Omental fat pad (tissue), 4 donors: ENCODE measurements around the gene INVS. TPM values are rescaled to one million over a fixed set of nuclear protein-coding genes. Genes with fewer than 3 reads are reported as not detected.
"Not testable (repeated sequence)": the region's sequence is repeated elsewhere in the genome, so short reads cannot be mapped to it uniquely, and the experiment has no call there.

Experiments
- ATAC-seq: fragments of 150-250 bp; one replicate; pipeline ENCODE4 v1.9.1; 2016; ENCODE audit warnings: mild to moderate bottlenecking, moderate library complexity; ENCODE audit not compliant: low FRiP score
- DNase-seq: peaks from one replicate; pipeline ENCODE4 v3.0.0-alpha.2; 2019; ENCODE audit warnings: low spot score
- CTCF ChIP-seq, 3 donors: fragments of 450-650 bp; IDR thresholded peaks; one replicate each; pipeline ENCODE4 v1.5.1; 2016 to 2017; ENCODE audit warnings: antibody characterized with exemption in 3 of 3, mild to moderate bottlenecking in 3 of 3, moderate library complexity in 2 of 3
- total RNA-seq, 4 donors: library from RNA; depleted of rRNA; stranded (reverse); fragments of >200 nt; gene quantifications; one replicate each; pipeline ENCODE4 v1.1.0, GENCODE V29; 2016

Gene INVS
- total RNA-seq, 4 donors from 2014 or later: 22.1 to 44.5 (median 26.3) TPM

GRCh38 chr9:100317706-100318105, 218.7 kb downstream of the INVS start:
- no peak for TF ChIP-seq CTCF (IDR thresholded peaks at IDR 0.05)
- no peak for ATAC-seq
- no peak for DNase-seq

- no peak for DNase-seq
- ATAC-seq: peak; percentile 19
- no peak for TF ChIP-seq CTCF (IDR thresholded peaks at IDR 0.05)
Observed at GRCh38 chr9:100322954-100323536, 224.0 kb downstream of the INVS start.

GRCh38 chr9:100324594-100325200, 225.7 kb downstream of the INVS start:
- TF ChIP-seq CTCF (IDR thresholded peaks at IDR 0.05): no peak
- no peak for DNase-seq

GRCh38 chr9:100338736-100339135, 239.7 kb downstream of the INVS start:
- DNase-seq, ATAC-seq: not testable (repeated sequence)

More at GRCh38 chr9:100324594-100325200, 225.7 kb downstream of the INVS start:
- no peak for ATAC-seq

GRCh38 chr9:100340224-100340623, 241.2 kb downstream of the INVS start:
- ATAC-seq (no peak), DNase-seq (no peak)
- TF ChIP-seq CTCF (IDR thresholded peaks at IDR 0.05): no peak

GRCh38 chr9:100341889-100342288, 242.8 kb downstream of the INVS start:
- no peak for TF ChIP-seq CTCF (IDR thresholded peaks at IDR 0.05)
- ATAC-seq (no peak), DNase-seq (no peak)

GRCh38 chr9:100346836-100347235, 247.8 kb downstream of the INVS start:
- DNase-seq (no peak), ATAC-seq (peak; percentile 96)
- no peak for TF ChIP-seq CTCF (IDR thresholded peaks at IDR 0.05)
